Endometrium (tissue), 2 donors: ENCODE measurements around the gene SLC4A2.

Experiments
- FAIRE-seq: peaks from 2 replicates; lab custom pipeline; 2012; peaks lifted over from hg19 to GRCh38; lab: Jason Lieb, UNC
- donor health status: control.
- donor health status: control.

Gene SLC4A2

GRCh38 chr7:151080067-151080521, 20.7 kb downstream of the SLC4A2 start:
- FAIRE-seq = no peak

DNA sequence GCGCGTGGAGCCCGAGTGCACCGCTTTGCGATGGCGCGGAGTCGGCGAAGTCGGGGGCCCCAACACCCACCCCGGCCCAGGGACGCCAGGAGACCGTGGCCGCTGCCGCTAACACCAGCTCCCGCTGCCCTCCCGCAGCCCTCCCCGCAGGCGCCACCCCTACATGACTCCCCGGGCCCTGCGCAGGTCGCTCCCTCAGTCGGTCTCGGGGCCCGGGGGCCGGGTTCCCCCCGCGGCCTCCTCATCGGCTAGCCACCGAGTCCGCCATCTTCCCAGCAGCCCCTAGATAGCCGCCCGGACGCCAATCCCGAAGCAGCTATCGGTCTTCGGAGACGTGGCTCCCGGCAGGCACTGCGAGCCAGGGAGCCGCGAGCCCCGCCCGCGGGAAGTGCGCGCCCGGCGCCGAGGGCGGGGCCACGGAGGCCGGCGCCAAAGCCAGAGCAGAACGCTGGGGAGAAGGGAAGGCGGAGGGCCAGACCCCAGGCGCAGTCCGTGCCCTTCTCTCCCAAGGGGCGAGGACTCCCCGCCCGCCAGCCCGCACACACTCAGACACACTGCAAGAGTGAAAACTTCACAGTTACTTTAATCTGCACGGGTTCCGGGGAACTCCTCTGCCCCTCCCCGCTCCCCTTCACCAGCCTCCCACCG, 21.3 kb downstream of the SLC4A2 start, which contains the start of gene FASTK:
Gene FASTK, minus strand, starts transcription at position 288 of the 648 bp plus-strand sequence. Its CDS starts 43 bp downstream, at position 245.
- no peak for FAIRE-seq

- FAIRE-seq = no peak
Observed at GRCh38 chr7:151081170-151082101, 22.0 kb downstream of the SLC4A2 start.

GRCh38 chr7:151082141-151083070, 23.0 kb downstream of the SLC4A2 start:
- no peak for FAIRE-seq

GRCh38 chr7:151083071-151083823, 23.9 kb downstream of the SLC4A2 start, which contains the start of gene TMUB1:
Gene TMUB1 (minus strand): TSS chr7:151083493. CDS start chr7:151082563, 930 bp downstream.
- FAIRE-seq = no peak

DNA sequence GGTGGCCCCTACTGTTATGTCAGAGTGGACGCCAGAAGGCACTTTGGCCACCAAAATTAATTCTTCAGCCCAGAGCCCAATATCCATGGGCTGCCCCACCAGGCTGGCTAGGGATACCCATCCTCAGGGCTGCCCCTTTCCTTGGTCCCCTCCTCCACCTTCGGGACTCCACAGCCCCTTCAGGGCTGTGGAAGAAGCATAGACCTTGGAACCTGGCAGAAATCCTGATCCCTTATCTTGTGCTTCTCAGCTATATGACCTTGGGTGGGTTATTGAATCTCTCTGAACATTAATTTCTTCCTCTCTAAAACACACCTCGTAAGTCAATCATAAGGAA, 24.4 kb downstream of the SLC4A2 start:
- FAIRE-seq = no peak

- no peak for FAIRE-seq
Observed at GRCh38 chr7:151085329-151085690, 25.9 kb downstream of the SLC4A2 start.

DNA sequence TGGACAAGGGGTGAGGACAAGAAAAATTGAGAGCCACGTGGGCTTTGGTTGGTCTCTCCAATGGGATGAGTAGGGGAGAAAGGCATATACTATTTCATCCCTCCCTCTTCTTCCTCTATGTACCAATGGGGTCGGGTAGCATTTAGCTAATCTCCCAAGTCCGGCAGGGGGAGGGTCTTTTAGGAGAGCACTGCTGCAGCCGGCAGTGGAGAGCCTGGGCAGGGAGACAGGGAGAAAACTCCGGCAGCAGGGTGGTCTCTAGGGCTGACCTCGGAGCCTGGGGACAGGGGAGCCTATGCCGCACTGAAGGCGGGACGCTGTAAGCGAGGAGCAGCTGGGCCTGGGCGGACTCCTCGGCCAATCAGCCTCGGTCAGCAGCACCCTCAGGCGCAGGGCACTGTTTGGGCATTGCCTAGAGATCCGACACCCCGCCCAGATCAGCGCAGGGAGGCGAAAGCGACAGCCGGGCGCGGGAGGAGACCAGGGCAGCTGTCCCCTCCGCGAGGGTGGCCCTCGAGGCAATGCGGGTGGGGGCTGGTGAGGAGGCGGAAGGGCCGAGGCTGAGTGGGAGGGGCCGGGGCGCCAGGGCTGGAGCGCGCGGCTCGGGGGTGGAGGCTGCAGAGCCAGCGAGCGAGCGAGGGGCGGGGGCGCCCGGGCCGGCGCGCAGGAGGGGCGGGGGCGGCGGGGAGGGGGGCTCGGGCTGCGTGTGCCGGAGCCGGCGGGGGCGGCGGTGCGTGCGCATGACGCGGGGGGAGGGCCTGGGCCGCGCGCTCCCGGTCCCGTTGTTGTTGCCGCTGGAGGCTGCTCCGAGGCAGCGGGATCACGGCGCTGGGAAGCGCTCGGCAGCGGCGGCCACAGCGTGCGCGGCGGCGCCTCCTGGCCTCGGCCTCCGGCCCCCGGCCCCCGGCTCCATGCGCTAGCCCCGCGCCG, 26.6 kb downstream of the SLC4A2 start, which contains the start of gene AGAP3:
Gene AGAP3, plus strand, starts transcription at position 785 of the 930 bp plus-strand sequence. CDS start 267 bp downstream, outside the sequence.
- FAIRE-seq = no peak

DNA sequence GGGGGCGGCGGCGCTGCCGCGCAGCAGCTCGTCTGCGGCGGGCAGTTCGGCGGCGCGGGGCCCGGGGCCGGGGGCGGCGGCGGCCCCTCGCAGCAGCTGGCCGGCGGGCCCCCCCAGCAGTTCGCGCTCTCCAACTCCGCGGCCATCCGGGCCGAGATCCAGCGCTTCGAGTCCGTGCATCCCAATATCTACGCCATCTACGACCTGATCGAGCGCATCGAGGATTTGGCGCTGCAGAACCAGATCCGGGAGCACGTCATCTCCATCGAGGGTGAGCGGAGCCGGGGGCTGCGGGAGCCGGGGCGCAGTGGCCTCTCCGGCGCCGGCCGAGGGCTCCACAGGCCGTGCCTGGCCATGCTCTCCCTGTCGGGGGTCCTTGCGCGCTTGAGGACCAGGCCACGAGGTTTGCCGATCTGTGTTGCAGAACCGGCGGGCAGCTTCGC, 27.4 kb downstream of the SLC4A2 start:
- FAIRE-seq = no peak

DNA sequence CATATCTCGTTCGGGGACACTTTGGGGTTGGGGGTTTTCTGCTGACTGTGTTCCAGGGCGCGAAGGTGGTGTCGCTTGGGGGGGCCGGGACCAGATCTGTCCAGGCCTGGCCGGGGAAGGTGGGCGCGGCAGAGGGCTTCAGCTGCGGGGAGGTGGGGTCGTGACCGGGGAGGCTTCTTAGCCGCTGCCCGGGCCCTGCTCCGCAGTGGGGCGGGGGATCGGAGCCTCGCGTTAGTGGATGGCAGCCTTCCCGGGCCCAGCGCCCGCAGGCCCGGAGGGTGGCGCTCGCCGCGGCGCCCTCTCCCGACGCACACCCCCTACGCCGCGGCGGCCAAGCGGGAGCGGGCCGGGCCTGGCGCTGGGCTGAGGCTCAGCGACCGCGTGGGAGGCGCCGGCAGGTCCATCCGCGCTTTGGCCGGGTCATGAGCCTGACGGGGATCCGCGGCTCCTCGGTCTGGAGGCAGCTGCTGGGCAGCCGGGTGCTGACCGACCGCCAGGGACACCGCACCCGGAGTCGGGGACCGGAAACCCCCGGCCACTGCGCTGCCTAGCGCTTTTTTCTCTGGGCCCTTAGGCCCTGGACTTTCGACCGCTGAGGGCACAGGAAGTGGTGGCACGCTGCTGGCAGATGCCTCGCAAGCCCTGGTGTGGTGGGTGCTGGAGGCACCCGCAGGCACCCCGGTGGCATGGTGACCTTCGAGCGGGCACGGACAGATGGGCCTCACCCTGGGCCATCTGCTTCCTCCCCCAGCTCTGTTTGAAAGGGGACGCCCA, 28.0 kb downstream of the SLC4A2 start:
- no peak for FAIRE-seq

- no peak for FAIRE-seq
Observed at GRCh38 chr7:151088019-151088855, 28.8 kb downstream of the SLC4A2 start.

- FAIRE-seq = no peak
Observed at GRCh38 chr7:151088856-151089699, 29.7 kb downstream of the SLC4A2 start.

- FAIRE-seq = no peak
Observed at GRCh38 chr7:151089893-151090730, 30.7 kb downstream of the SLC4A2 start.

- FAIRE-seq = no peak
Observed at GRCh38 chr7:151091003-151091402, 31.6 kb downstream of the SLC4A2 start.

DNA sequence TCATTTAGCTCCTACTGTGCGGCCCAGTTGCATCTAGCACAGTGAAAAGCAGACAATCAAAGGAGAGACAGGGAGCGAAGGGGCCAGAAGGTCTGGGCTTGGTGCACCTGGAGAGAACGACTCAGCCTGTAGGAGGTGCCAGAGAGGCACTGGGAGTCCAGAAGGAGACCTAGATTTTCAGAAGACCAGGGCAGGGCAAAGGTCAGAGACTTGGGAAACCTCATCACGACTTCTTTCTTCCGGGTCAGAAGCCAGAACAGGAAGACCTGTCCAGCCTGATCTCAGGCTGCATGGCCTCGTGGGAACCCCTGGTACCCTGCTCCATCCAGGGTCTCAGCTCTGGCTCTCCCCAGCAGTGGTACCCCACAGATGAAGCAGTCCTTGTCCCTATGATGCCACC, 32.0 kb downstream of the SLC4A2 start:
- FAIRE-seq = no peak

DNA sequence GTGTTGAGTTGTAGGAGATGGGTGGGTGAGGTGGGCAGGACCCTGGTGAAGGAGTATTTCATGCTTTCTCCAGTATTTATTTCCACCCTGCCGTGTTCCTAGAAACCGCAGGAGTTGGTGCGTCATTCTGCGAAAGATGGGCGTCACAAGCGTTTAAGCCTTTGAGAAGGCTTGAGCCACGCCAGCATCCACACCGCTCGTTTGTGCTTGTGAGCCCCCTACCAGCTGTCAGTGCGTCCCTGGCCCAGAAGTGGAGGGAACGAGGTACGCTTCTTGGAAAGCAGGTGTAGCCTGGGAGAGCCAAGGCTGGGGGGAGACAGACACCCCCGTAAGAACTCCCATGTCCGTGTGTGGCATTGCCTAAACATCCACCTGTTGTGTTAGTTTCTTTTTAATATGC, 32.6 kb downstream of the SLC4A2 start:
- FAIRE-seq = no peak
